ENCODE results near the gene GINS3.

DNA sequence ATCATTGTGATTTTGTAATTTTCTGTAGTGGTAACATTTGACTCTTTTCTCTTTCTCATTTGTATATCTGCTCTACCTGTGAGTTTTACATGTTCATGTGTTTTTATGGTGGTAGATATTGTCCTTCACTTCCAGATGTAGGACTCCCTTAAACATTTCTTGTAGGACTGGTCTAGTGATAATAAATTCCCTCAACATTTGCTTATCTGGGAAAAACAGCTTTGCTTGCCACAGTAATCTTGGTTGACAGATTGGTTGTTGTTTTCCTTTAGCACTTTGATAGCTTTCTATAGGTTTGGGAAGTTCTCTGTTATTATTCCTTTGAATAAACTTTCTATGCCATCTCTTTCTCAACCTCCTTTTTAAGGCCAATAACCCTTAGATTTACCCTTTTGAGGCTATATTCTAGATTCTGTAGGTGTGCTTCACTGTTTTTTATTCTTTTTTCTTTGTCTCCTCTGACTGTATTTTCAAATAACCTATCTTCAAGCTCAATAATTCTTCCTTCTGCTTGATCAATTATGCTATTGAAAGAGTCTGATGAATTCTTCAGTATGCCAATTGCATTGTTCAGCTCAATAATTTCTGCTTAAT lies 32.1 kb upstream of the GINS3 start:
- TF ChIP-seq POLR2A (IDR thresholded peaks at IDR 0.05; ENCODE audit: low read depth, low read length) (no peak), POLR2AphosphoS5 (IDR thresholded peaks at IDR 0.05; ENCODE audit: low read depth, low read length) (no peak)

All from GM12892 (cell line).